Measurements from ENCODE around the gene EIF4E1B.

DNA sequence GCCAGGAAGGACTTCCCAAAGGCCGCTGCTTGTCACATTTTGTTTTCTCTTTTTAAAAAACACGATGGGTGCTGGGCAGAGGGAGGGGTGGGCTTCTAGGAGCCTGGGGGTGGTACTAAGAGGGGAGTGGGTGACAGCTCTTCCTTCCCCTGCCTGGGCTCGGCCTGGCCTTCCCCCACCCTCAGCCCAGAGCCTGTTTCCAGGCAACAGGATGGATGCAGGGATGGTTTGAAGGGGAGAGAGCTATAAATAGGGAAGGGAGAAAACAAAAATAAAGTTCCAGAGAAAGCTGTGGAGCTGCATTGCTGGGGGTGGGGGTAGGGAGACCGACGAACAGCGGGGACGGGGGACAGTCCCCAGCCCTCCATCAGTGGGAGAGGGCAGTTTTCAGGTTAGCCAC, 14.0 kb upstream of the EIF4E1B start:
- TF ChIP-seq CTCF (IDR thresholded peaks at IDR 0.05), result no peak
- TF ChIP-seq POLR2A (IDR thresholded peaks at IDR 0.05), result no peak
- TF ChIP-seq EP300 (IDR thresholded peaks at IDR 0.05), result no peak

Data from tibial nerve (tissue), 4 donors.